Stimulated activated naive CD8-positive, alpha-beta T cell treated with anti-CD3 and anti-CD28 coated beads, Interleukin-15, amount 100 ng/mL, for 72 hours (primary cell): ENCODE measurements around the gene COPZ1.

Experiments
- ATAC-seq: fragments of 150-1000 bp; cut with Tn5 transposase; 2 replicates; pipeline ENCODE4 v1.10.0; 2021; ENCODE audit warnings: mild to moderate bottlenecking, moderate library complexity
- DNase-seq, 2 donors: peaks; one replicate each; pipeline ENCODE4 v3.0.0; 2021 to 2022
- H3K27ac Mint-ChIP-seq, 2 donors: one replicate each; pipeline ENCODE4 v1.8.0; 2022; ENCODE audit warnings: mild to moderate bottlenecking in 2 of 2, mixed read lengths in 2 of 2, moderate library complexity in 2 of 2
- H3K27me3 Mint-ChIP-seq: one replicate; pipeline ENCODE4 v1.8.0; 2022; ENCODE audit warnings: mixed read lengths
- H3K4me1 Mint-ChIP-seq: one replicate; pipeline ENCODE4 v1.8.0; 2022; ENCODE audit warnings: mild to moderate bottlenecking, mixed read lengths
- H3K4me3 Mint-ChIP-seq, 2 donors: one replicate each; pipeline ENCODE4 v1.8.0; 2022; ENCODE audit warnings: mild to moderate bottlenecking in 2 of 2, mixed read lengths in 2 of 2, moderate library complexity in 1 of 2
- H3K9me3 Mint-ChIP-seq, 2 donors: one replicate each; pipeline ENCODE4 v1.8.0; 2022; ENCODE audit warnings: mixed read lengths in 2 of 2

Gene COPZ1

GRCh38 chr12:54398995-54399793 lies 74.3 kb downstream of the COPZ1 start:
- Mint-ChIP-seq H3K9me3 (no peaks in the 10 kb centered on the region), H3K4me3 (no peak overlapping the region), H3K27ac (no peak overlapping the region), H3K4me1 (peaks cover 8% of the 10 kb centered on the region), H3K27me3 (no peaks in the 10 kb centered on the region)
- ATAC-seq (peak; percentile 88), DNase-seq (peak; percentile 81 to 84)

GRCh38 chr12:54401119-54401518 lies 76.2 kb downstream of the COPZ1 start:
- Mint-ChIP-seq H3K4me1 (peaks cover 11% of the 10 kb centered on the region), H3K27me3 (no peaks in the 10 kb centered on the region), H3K27ac (no peak overlapping the region)

More at GRCh38 chr12:54401119-54401518, 76.2 kb downstream of the COPZ1 start:
- no peak for DNase-seq
- no peaks in the 10 kb centered on the region for H3K9me3 Mint-ChIP-seq
- H3K4me3 Mint-ChIP-seq, result no peak overlapping the region
- no peak for ATAC-seq
